Activated CD4-positive, alpha-beta T cell treated with anti-CD3 and anti-CD28 coated beads, Interleukin-2, amount 10 ng/mL, durations not matched to agents 24 days and 14 days (primary cell): ENCODE measurements around the gene COL5A2. TPM values are rescaled to one million over a fixed set of nuclear protein-coding genes. Genes with fewer than 3 reads are reported as not detected.

Experiments used
- DNase-seq: peaks from one replicate; pipeline ENCODE4 v3.0.0; 2022
- H3K27ac Mint-ChIP-seq: one replicate; pipeline ENCODE4 v1.8.0; 2022; ENCODE audit warnings: mild to moderate bottlenecking, mixed read lengths
- H3K27me3 Mint-ChIP-seq: one replicate; pipeline ENCODE4 v1.8.0; 2022; ENCODE audit warnings: mixed read lengths
- H3K36me3 Mint-ChIP-seq: one replicate; pipeline ENCODE4 v1.8.0; 2022; ENCODE audit warnings: low read depth, mild to moderate bottlenecking, mixed read lengths
- H3K4me1 Mint-ChIP-seq: one replicate; pipeline ENCODE4 v1.8.0; 2021; ENCODE audit warnings: mixed read lengths
- H3K4me3 Mint-ChIP-seq: one replicate; pipeline ENCODE4 v1.8.0; 2022; ENCODE audit warnings: mild to moderate bottlenecking, moderate library complexity, mixed read lengths
- H3K9me3 Mint-ChIP-seq: one replicate; pipeline ENCODE4 v1.8.0; 2021; ENCODE audit warnings: mixed read lengths
- intact Hi-C: fragments of 100-400 bp; cut with micrococcal nuclease; formaldehyde crosslinking; loops from one replicate; pipeline ENCODE4 v1.15.1; 2023
- total RNA-seq: library from RNA; stranded (reverse); gene quantifications from 2 replicates; pipeline ENCODE4 v1.2.3, GENCODE V29; 2022

The COL5A2 gene
- total RNA-seq, 1 donor from 2014 or later: 0.49 TPM

DNA sequence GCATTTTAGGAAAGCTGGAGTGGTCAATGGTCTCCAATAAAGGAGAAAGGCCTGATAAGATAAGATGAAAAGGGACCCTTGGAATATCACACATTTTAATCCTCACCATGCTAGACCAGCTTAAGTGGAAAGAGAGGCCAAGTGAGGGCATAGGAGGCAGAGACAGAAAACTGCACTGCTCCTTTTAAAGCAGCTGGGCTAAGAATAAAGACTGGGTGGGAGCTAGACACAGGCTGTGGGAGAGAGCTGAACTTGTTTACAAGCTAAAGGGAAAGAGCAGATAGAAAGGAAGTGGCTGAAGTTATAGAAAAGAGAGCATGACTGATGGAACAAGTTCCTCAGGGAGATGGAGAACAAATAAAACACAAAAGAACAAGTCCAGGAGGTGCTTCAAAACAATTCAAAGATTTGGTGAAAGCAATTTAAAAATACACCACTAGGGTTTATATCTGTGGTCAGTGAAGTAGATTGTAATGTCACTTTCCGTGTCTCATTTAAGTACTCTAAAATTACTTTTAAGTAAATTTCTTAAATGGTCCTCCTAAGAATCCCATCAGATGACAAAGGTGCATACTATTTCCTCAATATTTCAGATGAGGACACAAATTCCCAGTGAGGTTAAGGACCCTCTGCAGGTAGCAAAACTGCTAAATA is 7.5 kb downstream of the COL5A2 start:
- H3K27ac Mint-ChIP-seq: no peak overlapping the region
- H3K4me3 Mint-ChIP-seq: no peak overlapping the region
- no peaks in the 10 kb centered on the region for H3K9me3 Mint-ChIP-seq
- H3K36me3 Mint-ChIP-seq: no peaks in the 10 kb centered on the region
- DNase-seq: no peak
- no peaks in the 10 kb centered on the region for H3K27me3 Mint-ChIP-seq
- intact Hi-C loops: no loop called here
- no peaks in the 10 kb centered on the region for H3K4me1 Mint-ChIP-seq

DNA sequence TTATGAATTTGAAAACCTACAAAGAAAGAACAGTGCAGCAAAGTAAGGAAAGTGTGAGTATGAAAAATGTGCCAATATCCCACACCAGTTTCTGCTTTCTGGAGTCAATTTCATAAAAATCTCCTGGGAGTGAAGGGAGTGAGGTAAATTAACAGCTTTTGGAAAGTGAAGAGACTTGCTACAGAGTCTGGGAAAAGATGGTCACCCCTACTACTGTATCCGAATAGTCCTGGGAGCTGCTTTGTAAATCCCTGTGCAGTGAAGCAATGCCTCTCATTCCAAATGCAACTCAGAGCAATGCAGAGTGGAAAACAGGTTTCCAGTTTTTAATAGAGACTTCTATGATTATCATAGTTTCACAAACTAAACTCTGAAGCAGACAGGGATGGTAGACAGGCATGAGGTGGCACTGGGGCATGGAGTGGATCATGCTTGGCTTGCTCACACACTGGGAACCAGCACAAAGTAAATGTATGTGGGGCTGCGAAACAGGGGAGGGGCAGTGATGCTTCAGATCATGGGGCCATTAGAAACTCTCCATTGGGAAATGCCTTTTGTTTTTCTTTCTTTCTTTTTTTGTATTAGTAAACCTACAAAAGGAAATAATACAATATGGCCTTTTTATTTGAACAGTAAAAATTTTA is 10.6 kb downstream of the COL5A2 start:
- Mint-ChIP-seq H3K27ac (no peak overlapping the region), H3K9me3 (no peaks in the 10 kb centered on the region), H3K36me3 (no peaks in the 10 kb centered on the region), H3K4me3 (no peak overlapping the region), H3K4me1 (no peaks in the 10 kb centered on the region), H3K27me3 (no peaks in the 10 kb centered on the region)
- intact Hi-C loops: no loop called here
- DNase-seq: no peak

DNA sequence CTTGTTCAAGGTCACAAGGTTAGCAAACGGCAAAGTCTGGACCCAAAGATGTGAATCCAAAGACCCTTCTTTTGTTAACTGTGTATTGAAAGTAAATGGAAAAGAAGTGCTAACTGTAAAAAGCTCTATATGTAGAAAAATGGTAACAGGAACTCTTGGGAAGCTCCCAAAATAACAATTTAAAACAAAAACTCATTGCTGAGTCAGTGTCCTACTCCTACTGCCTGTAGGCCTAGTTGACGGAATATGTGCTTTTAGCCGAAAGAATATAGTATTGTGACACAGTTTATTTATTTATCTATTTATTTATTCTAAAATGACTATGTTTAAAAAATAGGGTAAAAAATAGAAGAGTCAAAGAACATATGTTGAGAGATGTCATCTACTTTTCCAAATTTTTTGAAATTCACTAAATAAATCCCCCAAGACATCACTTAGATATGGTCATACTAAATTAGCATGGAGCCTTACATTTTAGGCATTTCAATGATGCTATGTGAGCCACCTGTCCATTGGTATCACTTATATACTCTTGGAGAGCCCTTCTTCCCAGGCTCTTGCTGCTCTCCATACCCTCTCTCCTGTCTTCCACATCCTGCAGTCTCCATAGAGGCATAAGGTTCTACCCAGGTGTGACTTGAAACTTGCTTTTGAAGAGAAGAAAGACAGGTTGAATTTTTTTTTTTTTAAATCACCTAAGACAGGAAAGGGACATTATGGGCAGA is 13.7 kb downstream of the COL5A2 start:
- Mint-ChIP-seq H3K9me3 (no peaks in the 10 kb centered on the region), H3K4me1 (no peaks in the 10 kb centered on the region), H3K36me3 (no peaks in the 10 kb centered on the region), H3K27ac (no peak overlapping the region), H3K27me3 (no peaks in the 10 kb centered on the region), H3K4me3 (no peak overlapping the region)
- no peak for DNase-seq
- intact Hi-C loops: no loop called here

DNA sequence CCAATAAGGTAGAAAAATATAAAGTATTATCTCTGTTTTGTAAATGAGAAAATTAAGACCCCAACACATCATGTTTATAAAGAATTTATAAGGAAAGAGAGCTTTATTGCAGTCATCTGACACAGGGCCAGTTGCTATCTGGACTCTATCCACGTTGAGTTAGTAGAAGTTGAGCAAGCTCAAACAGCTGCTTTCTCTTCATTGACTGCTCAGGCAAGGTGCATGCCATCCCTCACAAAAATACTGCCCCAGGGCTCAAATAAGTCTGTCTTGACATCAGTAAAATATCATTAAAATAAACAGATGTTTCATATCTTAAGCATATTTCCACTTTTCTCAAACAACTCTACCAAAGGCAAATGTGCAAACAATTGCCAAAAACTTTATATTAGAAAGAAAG is 14.8 kb downstream of the COL5A2 start:
- no peak overlapping the region for H3K4me3 Mint-ChIP-seq
- H3K27me3 Mint-ChIP-seq: no peaks in the 10 kb centered on the region
- no peaks in the 10 kb centered on the region for H3K4me1 Mint-ChIP-seq
- DNase-seq: no peak
- H3K27ac Mint-ChIP-seq: no peak overlapping the region
- no peaks in the 10 kb centered on the region for H3K9me3 Mint-ChIP-seq
- no peaks in the 10 kb centered on the region for H3K36me3 Mint-ChIP-seq
- intact Hi-C loops: no loop called here

DNA sequence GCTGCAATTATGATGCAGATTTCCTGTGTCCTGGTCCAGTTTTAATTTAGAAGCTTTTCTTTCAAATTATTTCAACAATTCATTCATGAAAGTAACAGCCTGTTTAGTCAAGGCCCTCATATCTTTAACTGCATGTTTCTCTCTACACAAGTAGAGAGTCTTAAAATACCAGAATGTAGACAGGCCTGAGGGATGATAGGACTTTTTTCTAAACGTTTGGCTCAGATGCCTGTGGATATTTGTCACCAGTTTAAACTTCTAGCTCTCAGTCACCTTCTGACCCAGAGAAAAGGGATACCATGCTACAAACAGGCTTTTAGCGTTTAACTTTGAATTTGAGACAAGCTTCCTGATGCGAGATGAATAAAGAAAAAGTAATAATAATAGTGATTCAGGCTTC is 15.7 kb downstream of the COL5A2 start:
- Mint-ChIP-seq H3K27me3 (no peaks in the 10 kb centered on the region), H3K27ac (no peak overlapping the region), H3K36me3 (no peaks in the 10 kb centered on the region), H3K4me3 (no peak overlapping the region), H3K4me1 (no peaks in the 10 kb centered on the region), H3K9me3 (no peaks in the 10 kb centered on the region)
- intact Hi-C loops: no loop called here
- DNase-seq: no peak

DNA sequence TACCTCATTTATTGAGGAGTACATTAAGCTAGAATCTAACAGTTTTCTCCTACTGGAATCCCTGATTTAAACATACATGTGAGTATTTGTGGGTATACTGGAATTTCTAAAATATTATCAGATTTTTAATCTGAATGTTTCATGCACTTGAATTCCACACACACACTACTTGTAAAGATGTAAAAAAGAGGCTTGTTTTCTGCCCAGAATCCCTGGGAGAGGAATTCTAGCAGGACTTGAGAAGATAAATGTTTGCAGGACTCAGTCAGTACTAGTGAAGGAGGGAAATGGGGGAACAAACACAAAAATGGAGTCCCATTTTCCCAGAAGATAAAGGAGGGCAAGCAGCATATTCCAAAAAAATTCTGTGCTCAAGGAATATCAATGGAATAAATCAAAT is 17.0 kb downstream of the COL5A2 start:
- no peaks in the 10 kb centered on the region for H3K36me3 Mint-ChIP-seq
- no peaks in the 10 kb centered on the region for H3K9me3 Mint-ChIP-seq
- no peaks in the 10 kb centered on the region for H3K4me1 Mint-ChIP-seq
- no peak for DNase-seq
- no peak overlapping the region for H3K27ac Mint-ChIP-seq
- intact Hi-C loops: no loop called here
- no peaks in the 10 kb centered on the region for H3K27me3 Mint-ChIP-seq
- H3K4me3 Mint-ChIP-seq: no peak overlapping the region

DNA sequence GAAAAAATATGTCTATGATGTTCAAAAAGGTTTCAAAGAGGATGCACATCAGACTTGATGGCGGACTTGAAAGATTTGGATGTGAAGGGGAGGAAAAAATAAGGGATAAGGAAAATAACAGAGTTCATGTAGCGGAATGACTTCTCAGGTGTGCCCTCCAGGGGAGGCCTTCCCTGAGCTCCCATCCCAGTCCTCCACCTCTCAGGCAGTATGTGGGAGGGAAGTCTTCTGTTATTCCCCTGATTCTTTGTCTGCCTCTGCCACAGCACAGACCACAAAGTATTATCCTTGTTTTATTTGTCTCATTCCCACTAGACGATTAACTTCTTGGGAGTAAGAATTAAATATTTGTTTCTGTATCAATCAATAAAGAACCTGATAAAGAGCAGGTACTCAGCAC is 17.7 kb downstream of the COL5A2 start:
- intact Hi-C loops: no loop called here
- Mint-ChIP-seq H3K36me3 (no peaks in the 10 kb centered on the region), H3K4me3 (no peak overlapping the region), H3K9me3 (no peaks in the 10 kb centered on the region), H3K4me1 (no peaks in the 10 kb centered on the region), H3K27ac (no peak overlapping the region), H3K27me3 (no peaks in the 10 kb centered on the region)
- DNase-seq: no peak

DNA sequence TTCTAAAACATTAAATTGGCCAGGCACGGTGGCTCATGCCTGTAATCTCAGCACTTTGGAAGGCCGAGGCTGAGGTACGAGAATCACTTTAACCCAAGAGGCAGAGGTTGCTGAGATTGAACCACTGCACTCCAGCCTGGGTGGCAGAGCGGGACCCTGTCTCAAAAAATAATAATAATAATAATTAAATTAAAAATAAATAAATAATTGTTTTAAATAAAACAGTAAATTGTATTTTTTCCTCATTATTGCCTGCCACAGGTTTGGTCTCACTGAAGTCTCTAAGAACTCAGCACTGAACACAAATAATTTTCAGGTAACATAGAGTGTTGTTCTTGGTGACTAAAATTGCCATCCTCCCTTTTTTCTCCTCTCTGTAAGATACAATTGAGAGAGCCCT is 19.8 kb downstream of the COL5A2 start:
- intact Hi-C loops: no loop called here

DNA sequence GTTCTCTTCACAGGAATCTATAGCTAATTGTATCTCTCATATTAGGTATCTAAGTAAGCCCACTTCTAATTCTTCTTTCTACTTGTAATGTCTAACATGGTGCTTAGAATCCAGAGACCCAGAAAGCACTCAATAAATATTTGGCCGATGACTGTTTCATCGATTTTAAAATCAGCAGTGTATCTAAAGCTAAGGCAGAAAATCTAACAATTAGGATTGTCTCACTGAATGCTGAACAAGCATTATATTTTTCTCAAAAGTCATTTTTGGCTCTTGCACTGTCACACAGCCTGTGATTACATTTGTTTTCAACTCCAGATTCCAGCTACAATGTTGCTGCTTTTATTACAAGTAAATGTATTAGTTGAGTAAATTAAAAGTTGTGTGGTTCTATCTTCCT is 20.3 kb downstream of the COL5A2 start:
- H3K4me3 Mint-ChIP-seq: no peak overlapping the region
- DNase-seq: no peak
- no peaks in the 10 kb centered on the region for H3K27me3 Mint-ChIP-seq
- H3K36me3 Mint-ChIP-seq: no peaks in the 10 kb centered on the region
- H3K9me3 Mint-ChIP-seq: no peaks in the 10 kb centered on the region
- H3K27ac Mint-ChIP-seq: no peak overlapping the region
- intact Hi-C loops: no loop called here
- H3K4me1 Mint-ChIP-seq: no peaks in the 10 kb centered on the region

More for the DNA sequence above, 19.8 kb downstream of the COL5A2 start:
- DNase-seq: no peak
- Mint-ChIP-seq H3K27ac (no peak overlapping the region), H3K4me3 (no peak overlapping the region), H3K36me3 (no peaks in the 10 kb centered on the region), H3K27me3 (no peaks in the 10 kb centered on the region), H3K4me1 (no peaks in the 10 kb centered on the region), H3K9me3 (no peaks in the 10 kb centered on the region)

DNA sequence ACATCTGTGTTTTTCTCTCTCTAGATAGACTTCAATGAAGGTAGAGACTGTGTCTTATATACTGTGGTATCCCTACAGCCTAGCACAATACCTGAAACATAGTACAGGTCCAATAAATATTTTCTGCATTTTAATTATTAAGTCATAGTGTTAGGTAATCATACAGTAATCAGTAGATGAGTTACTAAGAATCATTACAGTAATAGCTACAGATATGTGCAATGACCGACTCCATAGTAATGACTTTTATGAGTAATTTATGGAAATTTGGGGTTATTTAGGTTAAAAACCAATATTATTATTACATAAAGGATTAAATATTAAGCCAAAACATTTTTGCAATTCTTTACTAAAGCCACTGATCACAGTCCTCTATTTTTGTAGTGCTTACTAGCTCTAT is 21.6 kb downstream of the COL5A2 start:
- H3K9me3 Mint-ChIP-seq: no peaks in the 10 kb centered on the region
- H3K36me3 Mint-ChIP-seq: no peaks in the 10 kb centered on the region
- intact Hi-C loops: no loop called here
- no peak overlapping the region for H3K4me3 Mint-ChIP-seq
- no peaks in the 10 kb centered on the region for H3K27me3 Mint-ChIP-seq
- H3K27ac Mint-ChIP-seq: no peak overlapping the region
- DNase-seq: no peak
- H3K4me1 Mint-ChIP-seq: no peaks in the 10 kb centered on the region

DNA sequence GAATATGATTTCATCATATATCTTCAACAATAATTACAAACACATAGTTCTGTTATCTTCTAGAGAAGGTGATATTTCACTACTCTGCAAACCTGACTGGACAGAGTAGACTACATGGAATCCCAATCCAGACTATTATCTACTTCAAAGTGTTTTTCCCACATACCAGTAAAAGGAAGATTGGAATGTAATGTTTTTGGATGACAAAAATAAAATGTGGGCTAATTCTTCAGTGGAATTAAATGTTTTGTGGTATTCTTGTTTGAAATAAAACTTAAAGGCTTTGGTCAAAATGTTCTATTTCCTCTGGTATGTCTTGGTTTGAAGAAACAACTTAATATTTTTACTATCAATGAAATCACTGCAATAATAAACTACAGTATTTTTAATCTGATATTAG is 22.1 kb downstream of the COL5A2 start:
- intact Hi-C loops: no loop called here
- no peak for DNase-seq

DNA sequence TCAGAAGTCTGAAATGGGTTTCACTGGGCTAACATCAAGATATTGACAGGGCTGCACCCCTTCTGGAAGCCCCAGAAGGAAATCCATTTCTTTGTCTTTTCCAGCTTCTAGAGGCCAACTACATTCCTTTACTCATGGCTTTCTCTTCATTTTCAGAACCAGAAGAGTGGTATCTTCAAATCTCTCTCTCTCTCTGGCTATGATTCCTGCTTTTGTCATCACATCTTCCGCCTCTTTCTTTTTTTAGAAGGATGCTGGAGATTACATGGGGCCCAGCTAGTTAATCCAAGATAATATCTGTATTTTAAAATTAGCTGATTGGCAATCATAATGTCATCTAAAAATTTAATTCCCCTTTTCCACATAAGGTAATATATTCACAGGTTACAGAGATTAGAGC is 23.8 kb downstream of the COL5A2 start:
- H3K27ac Mint-ChIP-seq: no peak overlapping the region
- DNase-seq: no peak
- H3K4me3 Mint-ChIP-seq: no peak overlapping the region
- no peaks in the 10 kb centered on the region for H3K4me1 Mint-ChIP-seq
- no peaks in the 10 kb centered on the region for H3K36me3 Mint-ChIP-seq
- no peaks in the 10 kb centered on the region for H3K27me3 Mint-ChIP-seq
- intact Hi-C loops: no loop called here
- H3K9me3 Mint-ChIP-seq: no peaks in the 10 kb centered on the region

More for the DNA sequence above, 22.1 kb downstream of the COL5A2 start:
- H3K4me1 Mint-ChIP-seq: no peaks in the 10 kb centered on the region
- no peaks in the 10 kb centered on the region for H3K36me3 Mint-ChIP-seq
- H3K4me3 Mint-ChIP-seq: no peak overlapping the region
- no peaks in the 10 kb centered on the region for H3K9me3 Mint-ChIP-seq
- H3K27ac Mint-ChIP-seq: no peak overlapping the region
- H3K27me3 Mint-ChIP-seq: no peaks in the 10 kb centered on the region

DNA sequence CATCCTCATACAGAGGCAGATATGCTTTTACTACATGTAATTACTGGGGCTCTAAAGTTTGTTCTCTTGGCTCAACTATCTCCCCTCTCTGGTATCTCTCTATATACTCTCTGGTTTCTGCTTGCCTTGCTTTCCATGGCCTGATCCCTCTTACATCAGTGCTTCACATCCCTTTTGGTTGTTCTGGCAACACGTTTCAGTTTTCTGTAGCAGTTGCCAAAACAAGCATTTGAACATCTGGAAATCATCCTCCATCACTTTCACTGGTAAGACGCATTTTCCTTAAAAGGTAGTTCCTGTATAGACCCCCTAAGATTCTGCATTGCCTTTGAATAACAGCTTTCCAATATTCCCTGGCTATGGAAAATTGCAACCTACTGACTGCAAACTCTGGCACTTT is 25.9 kb downstream of the COL5A2 start:
- Mint-ChIP-seq H3K4me1 (no peaks in the 10 kb centered on the region), H3K4me3 (no peak overlapping the region), H3K27me3 (no peaks in the 10 kb centered on the region), H3K27ac (no peak overlapping the region), H3K9me3 (no peaks in the 10 kb centered on the region), H3K36me3 (no peaks in the 10 kb centered on the region)
- DNase-seq: no peak
- intact Hi-C loops: no loop called here

DNA sequence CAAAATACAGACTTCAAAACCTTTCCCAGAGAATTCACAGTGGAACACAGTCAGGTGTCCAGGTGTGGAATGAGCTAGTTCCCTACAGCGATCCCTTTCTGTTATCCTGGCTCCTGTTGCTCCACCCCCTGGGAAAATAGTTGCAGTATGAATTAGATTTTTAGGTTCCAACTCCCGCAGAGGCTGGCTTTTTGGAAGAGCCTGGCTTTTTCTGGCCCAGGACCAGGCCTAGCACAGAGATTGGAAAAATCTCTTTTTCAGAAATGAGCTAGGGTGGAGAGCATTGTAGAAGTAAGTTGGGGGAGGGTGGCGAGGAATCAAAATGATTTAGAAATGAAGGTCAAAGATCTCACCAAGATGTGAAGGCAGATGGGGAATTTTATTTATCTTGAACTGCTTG is 27.1 kb downstream of the COL5A2 start:
- Mint-ChIP-seq H3K36me3 (no peaks in the 10 kb centered on the region), H3K4me3 (no peak overlapping the region)
- DNase-seq: no peak

More for the DNA sequence above, 27.1 kb downstream of the COL5A2 start:
- Mint-ChIP-seq H3K27me3 (no peaks in the 10 kb centered on the region), H3K27ac (no peak overlapping the region), H3K4me1 (no peaks in the 10 kb centered on the region), H3K9me3 (no peaks in the 10 kb centered on the region)
- intact Hi-C loops: no loop called here
